MM.1S (cell line): ENCODE results near the gene C1orf226.

Source experiments
- EZH2 ChIP-seq: fragments of 300-600 bp; sonication (generic); optimal IDR thresholded peaks from 2 replicates; pipeline ENCODE3; 2017; ENCODE audit warnings: low read depth, mild to moderate bottlenecking, antibody characterized with exemption, low read length, mixed read lengths
- TF ChIP-seq, protein P1 (sequence below): fragments of 300-600 bp; sonication (generic); IDR thresholded peaks from 2 replicates; pipeline ENCODE4 v1.5.1; 2016; ENCODE audit warnings: antibody characterized with exemption, low read length, mixed read lengths

DNA sequence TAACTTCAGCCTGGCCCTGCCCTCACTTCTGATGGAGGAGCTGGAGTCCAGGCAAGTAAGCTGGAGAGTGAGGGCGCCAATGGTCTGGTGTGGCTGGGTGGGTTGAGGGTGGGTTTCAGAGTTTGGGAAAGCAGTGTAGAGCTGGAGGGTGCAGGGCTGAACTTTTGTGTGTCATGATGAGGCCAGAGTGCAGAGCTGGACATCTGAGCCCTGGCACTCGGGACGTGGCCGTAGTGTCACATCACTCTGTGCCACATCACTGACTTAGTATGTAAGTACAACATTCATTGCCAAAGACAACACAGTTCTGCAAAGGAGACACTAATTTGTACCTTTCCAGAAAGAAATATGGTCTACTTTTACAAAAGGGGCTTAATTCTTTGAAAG lies 20.7 kb upstream of the C1orf226 start:
- TF ChIP-seq, protein P1, sequence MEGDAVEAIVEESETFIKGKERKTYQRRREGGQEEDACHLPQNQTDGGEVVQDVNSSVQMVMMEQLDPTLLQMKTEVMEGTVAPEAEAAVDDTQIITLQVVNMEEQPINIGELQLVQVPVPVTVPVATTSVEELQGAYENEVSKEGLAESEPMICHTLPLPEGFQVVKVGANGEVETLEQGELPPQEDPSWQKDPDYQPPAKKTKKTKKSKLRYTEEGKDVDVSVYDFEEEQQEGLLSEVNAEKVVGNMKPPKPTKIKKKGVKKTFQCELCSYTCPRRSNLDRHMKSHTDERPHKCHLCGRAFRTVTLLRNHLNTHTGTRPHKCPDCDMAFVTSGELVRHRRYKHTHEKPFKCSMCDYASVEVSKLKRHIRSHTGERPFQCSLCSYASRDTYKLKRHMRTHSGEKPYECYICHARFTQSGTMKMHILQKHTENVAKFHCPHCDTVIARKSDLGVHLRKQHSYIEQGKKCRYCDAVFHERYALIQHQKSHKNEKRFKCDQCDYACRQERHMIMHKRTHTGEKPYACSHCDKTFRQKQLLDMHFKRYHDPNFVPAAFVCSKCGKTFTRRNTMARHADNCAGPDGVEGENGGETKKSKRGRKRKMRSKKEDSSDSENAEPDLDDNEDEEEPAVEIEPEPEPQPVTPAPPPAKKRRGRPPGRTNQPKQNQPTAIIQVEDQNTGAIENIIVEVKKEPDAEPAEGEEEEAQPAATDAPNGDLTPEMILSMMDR = no peak
- TF ChIP-seq EZH2 = no peak
